Sciatic nerve (tissue), 2 donors: Measurements from ENCODE around the gene SOX15. TPM values are rescaled to one million over a fixed set of nuclear protein-coding genes. Genes with fewer than 3 reads are reported as not detected.
"Not testable (repeated sequence)": the region's sequence is repeated elsewhere in the genome, so short reads cannot be mapped to it uniquely, and the experiment has no call there.

Experiments used
- ATAC-seq: fragments of 200-7000 bp; cut with Tn5 transposase; one replicate; pipeline ENCODE4 v1.9.1; 2020; ENCODE audit warnings: mild to moderate bottlenecking, moderate library complexity
- DNase-seq: peaks from one replicate; pipeline ENCODE4 v3.0.0-alpha.2; 2020; ENCODE audit warnings: low spot score
- intact Hi-C: fragments of 100-400 bp; cut with DNase I; formaldehyde crosslinking; loops from one replicate; pipeline ENCODE4 v1.14.2; 2022
- total RNA-seq: library from RNA; stranded (reverse); fragmentation: NEBNext Ultra II Directional; extraction: Animal tissue kit (Norgen Biotek cat#: 25700); gene quantifications from one replicate; pipeline ENCODE4 v1.2.1, GENCODE V29; 2021
- donor health status: DM: no; HTN: no; CAD: no.
- donor health status: DM: no; HTN: no; CAD: no.

The SOX15 gene
- total RNA-seq, 1 donor from 2014 or later: 5.1 TPM

DNA sequence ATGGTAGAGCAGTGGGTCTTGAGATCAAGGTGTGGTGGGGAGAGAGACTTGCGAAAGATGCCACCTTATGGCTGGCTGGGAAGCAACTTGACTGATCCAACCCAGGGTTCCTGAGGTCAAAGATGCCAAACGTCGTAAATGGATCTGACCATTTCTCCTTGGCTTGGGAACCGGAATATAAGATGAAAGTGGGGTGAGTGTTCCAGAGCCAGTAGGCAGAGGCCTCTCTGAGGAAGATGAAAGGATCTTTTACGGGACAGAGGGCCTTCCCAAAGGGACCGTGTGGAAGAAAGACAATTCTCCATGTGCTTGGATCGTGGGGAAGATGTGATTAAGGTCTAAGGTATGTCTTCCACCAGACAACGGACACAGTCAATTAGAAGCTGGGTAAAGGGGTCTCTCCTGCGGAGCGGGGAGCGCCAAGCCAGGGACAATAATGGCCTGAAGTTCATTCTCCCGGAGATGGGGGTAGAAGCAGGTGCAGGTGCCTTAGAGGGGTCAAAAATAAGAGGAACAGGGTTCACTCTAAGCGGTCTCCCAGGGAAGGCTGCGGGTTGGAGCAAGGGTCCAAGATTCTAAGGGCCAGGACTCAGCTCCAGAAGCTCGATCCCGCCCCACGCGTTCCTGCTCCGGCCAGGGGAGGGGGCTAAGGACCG, 24.0 kb upstream of the SOX15 start:
- DNase-seq: no peak
- intact Hi-C loops: no loop called here
- no peak for ATAC-seq

DNA sequence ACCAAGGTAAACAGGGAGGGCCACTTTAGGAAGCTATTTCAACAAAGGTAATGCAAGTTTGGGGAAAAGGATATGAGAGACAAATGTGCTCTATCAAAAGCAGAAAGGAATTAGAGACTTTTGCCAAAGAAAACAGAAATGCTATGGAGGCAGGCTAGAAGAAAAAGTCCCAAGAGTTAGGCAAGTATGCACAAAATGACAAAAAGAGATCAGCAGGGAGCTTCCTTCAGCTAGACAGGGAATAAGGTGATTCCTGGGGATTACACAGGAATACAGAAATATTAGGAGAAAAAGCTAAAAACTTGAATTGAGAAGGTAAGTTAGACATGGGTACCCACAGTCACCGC, 22.4 kb upstream of the SOX15 start:
- DNase-seq: no peak
- intact Hi-C loops: no loop called here
- ATAC-seq: no peak

DNA sequence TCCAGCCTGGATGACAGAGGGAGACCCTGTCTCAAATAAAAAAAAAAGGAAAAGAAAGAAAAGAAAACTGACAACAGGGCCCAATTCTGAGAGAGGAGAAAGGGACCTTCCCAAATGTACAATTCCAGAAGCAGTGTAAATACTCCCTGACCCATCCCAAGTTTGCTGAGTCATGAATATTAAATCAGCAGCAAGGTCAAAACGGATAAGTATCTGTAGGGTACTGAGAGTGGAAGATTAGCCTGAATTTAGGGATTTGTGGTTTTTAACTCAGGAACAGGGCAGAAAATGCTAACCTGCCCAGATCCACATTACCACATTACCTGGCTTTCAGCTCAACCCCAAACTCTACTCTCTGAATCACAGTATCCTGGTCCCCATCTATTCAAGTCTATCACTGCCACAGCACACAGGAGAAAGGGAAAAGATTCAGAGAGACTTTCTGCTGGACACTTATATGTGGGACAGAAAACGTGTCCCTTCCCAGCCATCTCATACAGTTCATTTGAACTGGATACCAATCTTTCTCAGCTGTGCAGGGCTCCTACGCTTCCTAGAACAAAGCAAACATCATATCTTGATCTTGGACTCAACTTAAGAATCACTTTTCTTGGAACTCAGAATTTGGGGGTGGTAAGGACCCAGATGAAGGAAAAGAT, 21.9 kb upstream of the SOX15 start:
- DNase-seq (no peak), ATAC-seq (no peak)
- intact Hi-C loops: no loop called here

DNA sequence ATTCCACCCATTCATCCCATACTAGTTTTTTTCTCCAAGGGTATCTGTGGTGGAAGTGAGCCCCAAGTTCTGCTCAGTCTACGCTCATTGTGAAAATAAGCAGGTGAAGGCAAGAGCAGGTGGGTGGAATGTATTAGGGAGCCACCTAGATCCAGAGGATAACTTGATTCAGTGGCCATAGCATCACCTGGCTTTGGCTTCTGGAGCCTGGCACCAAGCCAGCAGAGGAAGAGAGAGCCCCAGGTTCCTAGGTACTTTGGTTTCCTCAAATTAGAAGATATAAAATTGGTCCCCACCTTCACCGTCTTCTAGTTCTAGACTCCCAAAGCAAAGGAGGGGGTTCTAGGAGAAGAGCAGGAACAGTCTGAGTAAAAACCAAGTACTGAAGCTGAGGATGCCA, 20.7 kb upstream of the SOX15 start:
- DNase-seq (no peak), ATAC-seq (no peak)
- intact Hi-C loops: no loop called here

DNA sequence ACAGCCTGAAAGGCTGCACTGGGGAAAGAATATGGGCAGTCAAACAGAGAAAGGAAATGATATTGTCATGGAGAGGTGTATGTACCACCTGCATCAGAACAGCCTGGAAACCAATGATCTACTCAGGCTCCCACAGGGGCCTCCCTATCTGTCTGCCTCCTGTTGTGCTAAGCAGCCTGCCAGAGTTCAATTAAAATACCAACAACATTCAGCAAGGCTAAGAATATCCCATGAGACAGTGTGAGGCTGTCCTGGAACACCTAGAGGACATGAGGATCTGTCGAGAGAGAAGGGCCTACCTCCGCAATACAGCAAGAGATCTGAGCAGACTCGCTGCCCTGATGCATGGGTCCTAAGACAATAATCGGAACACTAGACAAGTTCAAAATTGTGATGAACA, 16.4 kb upstream of the SOX15 start:
- DNase-seq: no peak
- intact Hi-C loops: no loop called here
- no peak for ATAC-seq

DNA sequence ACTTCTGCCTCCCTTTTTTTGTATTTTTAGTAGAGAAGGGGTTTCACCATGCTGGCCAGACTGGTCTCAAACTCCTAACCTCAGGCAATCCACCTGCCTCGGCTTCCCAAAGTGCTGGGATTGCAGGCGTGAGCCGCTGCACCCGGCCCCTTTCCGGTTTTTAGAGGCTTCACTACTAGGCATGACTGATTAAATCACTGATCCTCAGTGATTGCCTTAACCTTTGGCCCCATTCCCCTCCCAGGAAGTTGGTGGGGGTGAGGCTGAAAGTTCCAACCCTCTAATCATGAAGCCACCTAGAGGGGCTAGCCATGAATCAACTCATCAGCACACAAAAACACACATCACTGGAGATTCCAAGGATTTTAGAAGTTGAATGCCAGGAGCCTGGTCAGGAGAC, 7.7 kb upstream of the SOX15 start:
- not testable (repeated sequence) for ATAC-seq, DNase-seq

DNA sequence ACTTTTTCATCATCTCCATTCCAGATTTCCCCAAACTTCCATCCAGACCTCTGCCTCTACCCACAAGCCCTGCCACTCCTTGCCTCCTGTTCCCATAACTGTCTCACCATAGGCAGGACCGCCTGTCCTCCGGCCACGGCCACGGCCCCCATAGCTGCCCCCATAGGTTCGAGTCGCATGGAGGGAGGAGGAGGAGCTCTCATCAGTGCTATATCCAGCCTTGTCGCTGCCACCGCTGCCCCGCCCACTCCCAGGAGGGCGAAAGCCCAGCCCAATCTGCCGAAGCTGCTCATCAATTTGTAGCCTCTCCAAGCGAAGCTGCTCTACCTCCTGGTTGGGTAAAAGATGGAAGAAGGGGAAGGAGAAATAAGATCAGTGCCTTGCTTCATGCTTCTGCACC, 3.4 kb upstream of the SOX15 start:
- DNase-seq: no peak
- intact Hi-C loops: no loop called here
- no peak for ATAC-seq

More for the DNA sequence above, 7.7 kb upstream of the SOX15 start:
- intact Hi-C loops: not testable (repeated sequence)

DNA sequence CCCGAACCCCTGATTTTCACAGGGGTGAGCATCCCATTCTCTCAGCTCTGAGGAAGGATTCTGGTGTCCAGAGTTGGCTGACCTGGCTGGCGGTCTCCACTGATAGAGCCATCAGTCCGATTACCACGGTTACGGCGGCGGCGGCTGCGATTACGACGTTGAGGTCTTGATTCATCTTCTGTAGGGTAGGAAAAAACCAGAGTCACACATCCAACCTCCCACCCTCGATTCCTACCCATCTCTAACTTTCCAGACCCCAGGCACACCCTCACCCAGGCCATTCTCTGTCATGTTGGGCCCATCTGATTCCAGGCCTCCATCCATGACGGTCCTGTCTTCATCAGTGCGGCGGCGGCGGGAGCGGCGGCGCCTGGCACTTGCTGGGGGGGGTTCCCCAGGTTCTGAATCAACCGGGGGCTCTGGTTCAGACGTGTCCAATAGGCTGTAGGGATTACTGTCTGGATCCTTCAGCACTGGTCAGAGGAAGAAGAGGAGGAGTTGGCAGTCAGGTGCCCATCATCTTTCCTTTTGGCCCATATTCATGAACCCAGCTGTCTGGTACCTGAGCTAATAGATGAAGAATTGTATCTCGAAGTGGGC, 2.6 kb upstream of the SOX15 start:
- no peak for ATAC-seq
- intact Hi-C loops: no loop called here
- DNase-seq: no peak

DNA sequence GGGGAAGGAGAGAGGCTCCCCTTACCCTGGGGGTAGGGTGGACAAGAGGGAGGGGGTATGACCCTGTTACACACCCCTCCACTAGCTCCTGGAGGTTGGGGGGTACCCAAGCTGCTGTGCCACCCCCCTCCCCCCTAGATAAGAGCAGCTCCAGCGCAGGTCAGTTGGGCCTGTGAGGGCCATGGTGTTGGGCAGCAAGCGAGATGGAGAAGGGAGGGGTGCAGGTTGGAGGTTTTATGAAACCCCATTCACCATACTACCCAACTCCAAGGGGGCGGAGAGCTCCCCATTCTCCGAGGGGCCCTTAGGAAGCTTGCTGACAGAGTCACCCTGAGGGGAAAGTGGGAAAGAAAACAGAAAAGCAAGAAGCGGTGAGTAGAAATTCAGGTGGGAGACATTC, 1.7 kb upstream of the SOX15 start:
- DNase-seq: no peak
- intact Hi-C loops: no loop called here
- no peak for ATAC-seq

DNA sequence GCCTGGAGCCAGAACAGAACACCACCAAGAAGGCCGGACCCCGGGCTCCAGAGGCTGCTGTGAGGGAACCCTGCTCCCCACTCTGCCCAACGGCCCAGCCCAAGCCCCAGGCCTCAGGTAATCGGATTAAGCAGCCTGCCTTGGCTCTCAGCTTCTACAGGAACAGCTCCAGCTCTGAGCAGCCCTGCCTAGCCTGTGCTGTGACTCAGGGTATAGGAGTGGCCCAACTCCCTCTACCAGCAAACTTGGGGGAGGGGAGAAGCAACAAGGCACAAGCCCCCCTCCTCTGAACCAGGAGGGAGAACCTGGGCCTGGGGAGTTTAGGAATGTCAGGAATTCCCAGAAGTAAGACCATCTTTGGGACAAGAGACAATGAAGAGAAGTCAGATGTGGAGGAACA, 849 bp upstream of the SOX15 start:
- no peak for DNase-seq
- intact Hi-C loops: no loop called here
- no peak for ATAC-seq

DNA sequence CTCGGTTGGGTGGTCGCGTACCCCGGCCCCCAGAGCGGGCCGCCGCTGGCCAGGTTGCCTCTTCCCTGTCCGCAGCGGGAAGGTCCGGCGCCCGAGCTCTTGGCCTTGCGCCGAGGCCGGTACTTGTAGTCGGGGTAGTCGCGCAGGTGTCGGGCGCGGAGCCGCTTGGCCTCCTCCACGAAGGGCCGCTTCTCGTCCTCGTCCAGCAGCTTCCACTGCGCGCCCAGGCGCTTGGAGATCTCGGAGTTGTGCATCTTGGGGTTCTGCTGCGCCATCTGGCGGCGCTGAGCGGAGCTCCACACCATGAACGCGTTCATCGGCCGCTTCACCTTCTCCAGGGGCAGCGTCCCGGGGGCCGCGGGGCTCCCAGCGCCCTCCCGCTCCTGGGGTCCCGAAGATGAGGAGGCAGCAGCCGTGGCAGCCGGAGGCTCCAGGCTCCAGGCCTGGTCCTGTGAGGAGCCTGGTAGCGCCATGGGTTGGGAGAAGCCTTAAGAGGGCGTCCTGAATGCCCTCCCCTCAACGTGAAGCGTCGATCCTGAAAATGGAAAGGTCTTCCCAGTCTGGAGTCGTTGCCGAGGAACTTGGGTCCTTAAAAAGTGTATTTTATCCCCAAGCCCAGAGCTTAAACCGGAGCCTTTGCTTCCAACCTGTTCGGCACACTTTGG, 558 bp downstream of the SOX15 start:
- intact Hi-C loops: no loop called here
- DNase-seq: peak; percentile 92
- peak; percentile 92 for ATAC-seq

DNA sequence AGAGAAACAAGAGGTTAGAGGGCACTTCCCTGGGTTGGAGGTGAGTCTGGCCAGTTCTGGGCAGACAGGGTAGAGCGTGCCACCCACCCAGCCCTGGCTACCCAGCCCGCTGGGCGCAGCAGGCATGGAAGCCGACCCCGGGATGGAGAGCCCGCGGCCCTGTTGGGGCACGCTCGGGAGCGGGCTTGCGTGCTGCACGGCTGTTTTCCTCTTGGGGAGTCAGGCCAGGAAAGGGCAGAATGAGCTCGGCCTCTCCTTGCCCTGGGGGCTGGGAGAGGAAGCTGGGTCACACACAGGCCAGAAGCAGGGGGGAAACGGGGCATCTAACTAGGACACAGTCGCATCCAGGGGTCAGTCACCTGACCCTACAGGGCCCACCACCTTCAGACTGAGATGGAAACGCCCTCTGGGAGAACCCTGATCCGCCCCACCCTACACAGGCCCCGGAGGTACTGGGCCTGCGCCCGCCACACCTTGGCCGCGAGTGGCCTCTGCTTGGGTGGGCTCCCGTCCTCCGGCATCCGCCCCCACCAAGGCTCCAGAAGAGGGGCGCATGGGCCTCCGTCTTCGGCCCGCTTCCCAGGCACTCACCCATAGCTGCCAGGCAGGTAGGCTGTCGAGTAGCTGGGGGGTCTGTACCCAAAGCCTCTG, 1.2 kb downstream of the SOX15 start:
- no peak for DNase-seq
- peak; percentile 31 for ATAC-seq
- intact Hi-C loops: no loop called here

DNA sequence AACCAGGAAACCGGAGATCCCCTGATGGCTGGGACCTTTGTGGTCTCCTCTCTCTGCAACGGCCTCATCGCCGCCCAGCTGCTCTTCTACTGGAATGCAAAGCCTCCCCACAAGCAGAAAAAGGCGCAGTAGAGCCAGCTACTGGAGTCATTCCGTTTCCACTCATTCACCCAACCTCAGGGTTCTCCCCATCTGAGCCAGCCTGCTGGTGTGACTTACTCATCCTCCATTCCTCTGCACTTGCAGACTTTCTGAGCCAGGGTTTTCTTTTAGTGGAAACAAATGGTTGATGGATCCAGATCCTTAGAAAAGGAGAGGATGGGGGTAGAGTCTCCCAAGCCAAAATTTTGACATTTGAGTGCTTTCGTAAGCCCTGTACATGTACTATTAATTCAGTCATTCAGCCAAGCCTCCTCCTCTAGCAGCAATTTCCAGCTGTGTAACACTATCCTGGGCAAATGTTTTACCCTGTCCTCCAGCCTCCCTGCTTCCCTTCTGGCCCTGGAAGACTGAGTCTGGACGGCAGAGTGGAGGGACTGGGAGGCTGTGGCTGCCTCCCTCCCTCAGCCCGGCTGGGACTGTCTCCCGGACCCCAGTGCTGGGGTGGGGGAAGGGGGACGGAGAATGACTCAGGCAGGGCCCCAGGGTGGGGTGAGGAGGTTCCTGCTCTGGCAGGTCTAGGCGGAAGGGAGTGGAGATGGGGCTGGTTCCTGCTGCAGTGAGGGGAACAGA, 2.3 kb downstream of the SOX15 start:
- intact Hi-C loops: no loop called here
- ATAC-seq (no peak), DNase-seq (no peak)

DNA sequence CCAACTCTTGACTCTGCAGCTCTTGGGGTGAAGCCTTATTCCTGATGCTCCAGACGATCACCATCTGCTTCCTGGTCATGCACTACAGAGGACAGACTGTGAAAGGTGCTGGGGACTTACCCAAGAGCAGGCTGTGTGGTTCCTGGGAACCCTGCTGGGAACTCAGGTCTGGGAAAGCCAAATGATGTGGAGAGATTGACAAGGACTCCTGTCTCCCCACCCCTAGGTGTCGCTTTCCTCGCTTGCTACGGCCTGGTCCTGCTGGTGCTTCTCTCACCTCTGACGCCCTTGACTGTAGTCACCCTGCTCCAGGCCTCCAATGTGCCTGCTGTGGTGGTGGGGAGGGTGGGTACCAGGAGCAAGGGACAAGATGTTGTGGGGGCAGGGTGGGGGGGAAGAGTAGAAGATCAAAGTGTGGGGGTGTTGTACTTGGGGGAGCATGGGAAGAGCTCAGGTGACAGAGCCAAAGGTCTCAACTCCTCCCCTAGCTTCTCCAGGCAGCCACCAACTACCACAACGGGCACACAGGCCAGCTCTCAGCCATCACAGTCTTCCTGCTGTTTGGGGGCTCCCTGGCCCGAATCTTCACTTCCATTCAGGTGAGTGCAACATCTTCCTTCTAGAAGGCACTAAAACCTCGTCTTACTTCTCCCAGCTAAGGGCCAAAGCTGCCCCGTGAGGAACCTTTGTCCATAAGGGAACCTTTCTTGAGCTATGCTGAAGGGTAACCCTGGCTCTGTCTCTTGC, 3.0 kb downstream of the SOX15 start:
- no peak for ATAC-seq

DNA sequence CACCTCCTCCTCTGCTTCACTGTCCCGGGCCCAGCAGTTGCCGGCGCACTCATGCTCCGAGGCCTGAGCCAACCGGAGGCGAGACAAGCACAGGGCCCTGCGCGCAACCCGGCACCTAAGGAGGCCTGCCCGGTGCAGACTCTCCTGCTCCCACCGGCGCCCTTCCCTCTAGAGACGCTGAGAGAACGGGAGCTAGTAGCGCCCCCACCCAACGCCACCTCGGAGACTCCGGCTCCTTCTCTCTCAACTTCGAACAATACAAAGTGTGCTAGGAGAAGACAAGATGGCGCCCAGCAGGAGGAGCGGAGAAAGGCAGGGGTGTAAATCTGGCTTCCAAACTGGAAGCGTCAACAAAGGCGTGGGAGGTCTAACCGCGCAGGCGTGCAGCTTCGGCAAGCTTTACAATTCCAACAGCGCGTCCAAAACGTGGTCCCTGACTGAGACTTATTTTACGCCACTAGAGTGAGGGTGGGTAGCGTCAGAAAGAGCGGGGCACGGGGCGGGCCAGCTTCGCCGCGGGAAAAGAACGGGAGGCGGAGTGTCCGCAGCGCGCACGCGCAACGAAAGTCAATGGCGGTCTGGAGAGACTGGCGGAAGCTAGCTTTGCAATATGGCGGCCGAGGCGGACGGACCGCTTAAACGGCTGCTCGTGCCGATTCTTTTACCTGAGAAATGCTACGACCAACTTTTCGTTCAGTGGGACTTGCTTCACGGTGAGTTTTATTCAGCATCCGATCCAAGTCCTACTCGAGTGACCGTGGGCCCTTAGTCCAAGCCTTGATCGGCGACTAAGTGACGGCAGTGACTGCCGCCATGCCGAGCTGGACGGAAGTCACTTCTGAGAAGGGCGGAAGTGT, 6.4 kb downstream of the SOX15 start, which contains the start of gene MPDU1:
Gene MPDU1 (plus strand): TSS at position 600 of the 857 bp plus-strand sequence. CDS start 11 bp downstream, at position 611.
- ATAC-seq (peak; percentile 91), DNase-seq (peak; percentile 98)
- intact Hi-C loops: no loop called here

More for the DNA sequence above, 3.0 kb downstream of the SOX15 start:
- intact Hi-C loops: no loop called here
- DNase-seq: no peak

DNA sequence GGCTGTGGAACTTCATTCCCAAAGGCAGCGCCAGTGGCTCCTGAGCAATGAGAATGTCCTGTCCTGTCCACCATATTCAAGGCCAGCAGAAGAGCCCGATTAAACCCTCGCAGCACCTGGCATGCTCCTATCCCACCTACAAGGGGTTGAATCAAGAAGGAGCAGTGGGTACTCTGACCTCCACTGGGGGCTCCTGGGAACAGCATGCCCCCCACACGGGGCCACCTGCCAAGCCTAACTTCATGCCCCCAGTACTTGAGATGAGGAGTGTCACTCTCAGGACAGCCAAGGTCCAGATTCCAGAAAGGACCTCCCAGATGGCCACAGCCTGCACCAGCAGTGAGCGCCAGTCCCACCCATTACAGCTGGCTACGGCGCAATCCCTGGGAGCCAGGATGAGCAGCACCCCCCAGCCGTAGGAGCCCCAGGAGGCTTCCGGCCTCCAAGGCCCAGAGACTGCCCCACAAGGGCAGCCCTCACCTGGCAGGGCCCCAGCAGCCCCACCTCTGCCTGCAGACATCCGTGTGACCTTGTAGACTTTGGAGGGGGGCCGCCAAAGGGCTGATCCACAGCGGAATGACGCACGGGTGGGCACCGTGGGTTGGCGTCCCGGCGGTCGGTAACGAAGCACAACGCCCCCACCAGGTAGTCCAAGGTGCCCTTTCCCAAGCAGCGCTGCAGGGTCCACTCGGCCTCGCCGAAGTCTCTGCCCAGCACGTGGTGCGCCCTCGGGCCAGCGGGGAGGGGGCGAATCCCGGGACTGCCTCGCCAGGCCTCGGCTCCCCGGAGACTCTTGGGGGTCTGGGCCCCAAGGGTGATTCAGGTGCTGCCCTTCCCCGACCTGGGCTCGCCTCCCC, 7.3 kb downstream of the SOX15 start:
- ATAC-seq (no peak), DNase-seq (peak; percentile 80)
- intact Hi-C loops: no loop called here
